Measurements from ENCODE around the gene ZNF486. TPM values are rescaled to one million over a fixed set of nuclear protein-coding genes. Genes with fewer than 3 reads are reported as not detected.
"Not testable (repeated sequence)": the region's sequence is repeated elsewhere in the genome, so short reads cannot be mapped to it uniquely, and the experiment has no call there.

Gene ZNF486
- total and polyA plus RNA-seq, 2 donors from 2014 or later, result 2.6 to 12.9 TPM

- Histone ChIP-seq H3K9ac (ENCODE audit: low read length in 3 of 3) (no peak overlapping the region), H3K4me1 (ENCODE audit: control insufficient read depth in 2 of 3, insufficient read depth in 2 of 3, low read depth in 1 of 3, low read length in 3 of 3) (peaks cover 0 to 3% (median 0%) of the 10 kb centered on the region in 3 donors), H3K4me3 (ENCODE audit: low read length in 3 of 3) (no peak overlapping the region), H3K27ac (ENCODE audit: low read depth in 2 of 2, low read length in 2 of 2) (no peak overlapping the region), H3K27me3 (ENCODE audit: control insufficient read depth, insufficient read depth, low read length) (no peaks in the 10 kb centered on the region), H3K36me3 (ENCODE audit: control insufficient read depth in 2 of 3, insufficient read depth in 3 of 3, low read length in 3 of 3) (no peaks in the 10 kb centered on the region), H3K9me3 (ENCODE audit: control insufficient read depth in 2 of 3, insufficient read depth in 1 of 3, low read length in 3 of 3) (no peaks in the 10 kb centered on the region)
- TF ChIP-seq, protein P1, sequence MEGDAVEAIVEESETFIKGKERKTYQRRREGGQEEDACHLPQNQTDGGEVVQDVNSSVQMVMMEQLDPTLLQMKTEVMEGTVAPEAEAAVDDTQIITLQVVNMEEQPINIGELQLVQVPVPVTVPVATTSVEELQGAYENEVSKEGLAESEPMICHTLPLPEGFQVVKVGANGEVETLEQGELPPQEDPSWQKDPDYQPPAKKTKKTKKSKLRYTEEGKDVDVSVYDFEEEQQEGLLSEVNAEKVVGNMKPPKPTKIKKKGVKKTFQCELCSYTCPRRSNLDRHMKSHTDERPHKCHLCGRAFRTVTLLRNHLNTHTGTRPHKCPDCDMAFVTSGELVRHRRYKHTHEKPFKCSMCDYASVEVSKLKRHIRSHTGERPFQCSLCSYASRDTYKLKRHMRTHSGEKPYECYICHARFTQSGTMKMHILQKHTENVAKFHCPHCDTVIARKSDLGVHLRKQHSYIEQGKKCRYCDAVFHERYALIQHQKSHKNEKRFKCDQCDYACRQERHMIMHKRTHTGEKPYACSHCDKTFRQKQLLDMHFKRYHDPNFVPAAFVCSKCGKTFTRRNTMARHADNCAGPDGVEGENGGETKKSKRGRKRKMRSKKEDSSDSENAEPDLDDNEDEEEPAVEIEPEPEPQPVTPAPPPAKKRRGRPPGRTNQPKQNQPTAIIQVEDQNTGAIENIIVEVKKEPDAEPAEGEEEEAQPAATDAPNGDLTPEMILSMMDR (IDR thresholded peaks at IDR 0.05; ENCODE audit: borderline replicate concordance, extremely low read depth, insufficient read depth), result no peak
- FAIRE-seq (no peak), DNase-seq (no peak)
- intact Hi-C loops (cut with DNase I), result no loop called here
These were observed 15.3 kb upstream of the ZNF486 start for GRCh38 chr19:20151617-20152145.

DNA sequence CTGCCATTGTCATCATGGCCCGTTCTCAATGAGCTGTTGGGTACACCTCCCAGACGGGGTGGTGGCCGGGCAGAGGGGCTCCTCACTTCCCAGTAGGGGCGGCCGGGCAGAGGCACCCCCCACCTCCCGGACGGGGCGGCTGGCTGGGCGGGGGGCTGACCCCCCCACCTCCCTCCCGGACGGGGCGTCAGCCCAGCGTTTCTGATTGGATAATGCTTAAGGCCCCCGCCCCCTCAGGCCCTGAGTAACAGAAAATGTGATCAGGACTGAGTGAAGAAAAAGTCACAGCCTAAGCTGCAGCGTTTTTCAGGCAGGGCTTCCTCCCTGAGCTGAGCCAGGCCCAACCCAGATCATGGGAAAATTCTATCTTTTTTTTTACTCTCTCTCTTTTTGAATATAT is 14.5 kb upstream of the ZNF486 start:
- H3K9ac ChIP-seq (ENCODE audit: low read length in 3 of 3); H3K9me3 ChIP-seq (ENCODE audit: control insufficient read depth in 2 of 3, insufficient read depth in 1 of 3, low read length in 3 of 3); intact Hi-C loops (cut with DNase I); H3K4me3 ChIP-seq (ENCODE audit: low read length in 3 of 3); H3K36me3 ChIP-seq (ENCODE audit: control insufficient read depth in 2 of 3, insufficient read depth in 3 of 3, low read length in 3 of 3); H3K27ac ChIP-seq (ENCODE audit: low read depth in 2 of 2, low read length in 2 of 2); DNase-seq; H3K4me1 ChIP-seq (ENCODE audit: control insufficient read depth in 2 of 3, insufficient read depth in 2 of 3, low read depth in 1 of 3, low read length in 3 of 3); H3K27me3 ChIP-seq (ENCODE audit: control insufficient read depth, insufficient read depth, low read length); FAIRE-seq: not testable (repeated sequence)

DNA sequence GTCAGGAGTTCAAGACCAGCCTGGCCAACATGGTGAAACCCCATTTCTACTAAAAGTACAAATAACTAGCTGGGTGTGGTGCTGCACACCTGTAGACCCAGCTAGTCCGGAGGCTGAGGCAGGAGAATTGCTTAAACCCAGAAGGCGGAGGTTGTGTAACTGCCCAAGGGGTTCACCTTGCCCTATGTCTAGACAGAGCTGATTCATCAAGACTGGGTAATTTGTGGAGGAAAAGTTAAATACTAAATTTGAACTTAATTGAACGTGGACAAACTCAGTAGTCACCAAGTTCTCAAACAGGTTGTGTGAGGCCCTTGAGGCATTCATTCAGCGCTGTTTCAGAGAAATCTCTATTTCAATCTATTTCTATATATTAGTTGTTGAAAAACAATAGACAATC is 13.7 kb upstream of the ZNF486 start:
- TF ChIP-seq, protein P1 (IDR thresholded peaks at IDR 0.05; ENCODE audit: borderline replicate concordance, extremely low read depth, insufficient read depth), result no peak
- no peak overlapping the region for H3K9ac ChIP-seq (ENCODE audit: low read length in 3 of 3)
- H3K9me3 ChIP-seq (ENCODE audit: control insufficient read depth in 2 of 3, insufficient read depth in 1 of 3, low read length in 3 of 3), result no peaks in the 10 kb centered on the region
- H3K36me3 ChIP-seq (ENCODE audit: control insufficient read depth in 2 of 3, insufficient read depth in 3 of 3, low read length in 3 of 3), result no peaks in the 10 kb centered on the region
- FAIRE-seq (no peak), DNase-seq (no peak)
- H3K4me3 ChIP-seq (ENCODE audit: low read length in 3 of 3), result no peak overlapping the region
- intact Hi-C loops (cut with DNase I), result no loop called here
- peaks cover 0 to 3% (median 0%) of the 10 kb centered on the region in 3 donors for H3K4me1 ChIP-seq (ENCODE audit: control insufficient read depth in 2 of 3, insufficient read depth in 2 of 3, low read depth in 1 of 3, low read length in 3 of 3)
- no peaks in the 10 kb centered on the region for H3K27me3 ChIP-seq (ENCODE audit: control insufficient read depth, insufficient read depth, low read length)
- H3K27ac ChIP-seq (ENCODE audit: low read depth in 2 of 2, low read length in 2 of 2), result no peak overlapping the region

DNA sequence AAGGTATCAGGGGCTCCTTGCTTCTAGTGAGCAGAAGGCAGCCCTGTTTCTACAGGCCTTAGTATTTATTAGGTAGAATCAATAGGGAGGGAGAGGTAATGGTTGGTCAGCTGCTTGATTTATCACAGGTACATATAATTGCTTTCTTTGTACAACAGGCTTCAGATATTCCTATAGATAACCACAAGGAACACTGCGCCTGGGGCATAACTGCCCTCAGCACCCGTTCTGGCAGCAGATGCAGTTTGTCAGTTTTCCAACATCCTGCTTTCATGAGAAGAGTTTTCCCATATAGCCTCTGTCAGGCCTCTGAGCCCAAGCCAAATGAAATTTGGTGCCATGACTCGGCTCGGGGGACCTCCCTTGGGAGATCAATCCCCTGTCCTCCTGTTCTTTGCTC is 12.4 kb upstream of the ZNF486 start:
- intact Hi-C loops (cut with DNase I), result no loop called here
- peaks cover 0 to 3% (median 0%) of the 10 kb centered on the region in 3 donors for H3K4me1 ChIP-seq (ENCODE audit: control insufficient read depth in 2 of 3, insufficient read depth in 2 of 3, low read depth in 1 of 3, low read length in 3 of 3)

More for the DNA sequence above, 12.4 kb upstream of the ZNF486 start:
- TF ChIP-seq, protein P1 (IDR thresholded peaks at IDR 0.05; ENCODE audit: borderline replicate concordance, extremely low read depth, insufficient read depth), result no peak
- H3K9ac ChIP-seq (ENCODE audit: low read length in 3 of 3), result no peak overlapping the region
- no peaks in the 10 kb centered on the region for H3K27me3 ChIP-seq (ENCODE audit: control insufficient read depth, insufficient read depth, low read length)
- H3K27ac ChIP-seq (ENCODE audit: low read depth in 2 of 2, low read length in 2 of 2), result no peak overlapping the region
- no peaks in the 10 kb centered on the region for H3K9me3 ChIP-seq (ENCODE audit: control insufficient read depth in 2 of 3, insufficient read depth in 1 of 3, low read length in 3 of 3)
- DNase-seq (peak in 1 of 5 donors; percentile 20), FAIRE-seq (no peak)
- H3K36me3 ChIP-seq (ENCODE audit: control insufficient read depth in 2 of 3, insufficient read depth in 3 of 3, low read length in 3 of 3), result no peaks in the 10 kb centered on the region
- H3K4me3 ChIP-seq (ENCODE audit: low read length in 3 of 3), result no peak overlapping the region
